ENCODE results near the gene SLC4A7. TPM values are rescaled to one million over a fixed set of nuclear protein-coding genes. Genes with fewer than 3 reads are reported as not detected.
"Not testable (repeated sequence)": the region's sequence is repeated elsewhere in the genome, so short reads cannot be mapped to it uniquely, and the experiment has no call there.

Gene SLC4A7
- polyA plus RNA-seq, 3 donors from 2014 or later, result 1.6 to 13.5 (median 8.4) TPM

GRCh38 chr3:27442995-27443394 is 41.2 kb downstream of the SLC4A7 start:
- H3K27ac Mint-ChIP-seq; H3K4me3 Mint-ChIP-seq; DNase-seq; H3K4me1 Mint-ChIP-seq; H3K27me3 Mint-ChIP-seq (ENCODE audit: low read depth in 3 of 3): not testable (repeated sequence)
- H3K9me3 Mint-ChIP-seq, result peaks cover 5 to 14% (median 12%) of the 10 kb centered on the region in 6 donors
- peaks cover 38 to 46% (median 41%) of the 10 kb centered on the region in 3 donors for H3K36me3 Mint-ChIP-seq

DNA sequence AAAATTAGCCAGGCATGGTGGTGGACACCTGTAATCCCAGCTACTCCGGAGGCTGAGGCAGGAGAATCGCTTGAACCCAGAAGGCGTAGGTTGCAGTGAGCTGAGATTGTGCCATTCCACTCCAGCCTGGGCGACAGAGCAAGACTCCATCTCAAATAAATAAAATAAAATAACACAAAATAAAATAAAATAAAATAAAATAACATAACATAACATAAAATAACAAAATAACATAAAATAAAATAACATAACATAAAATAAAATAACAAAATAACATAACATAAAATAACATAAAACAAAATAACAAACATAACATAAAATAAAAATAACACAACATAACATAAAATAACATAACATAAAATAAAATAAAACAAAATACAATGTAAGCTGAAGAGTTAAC is 45.8 kb downstream of the SLC4A7 start:
- not testable (repeated sequence) for H3K4me1 Mint-ChIP-seq; DNase-seq; H3K27ac Mint-ChIP-seq; H3K4me3 Mint-ChIP-seq; H3K27me3 Mint-ChIP-seq (ENCODE audit: low read depth in 3 of 3)
- peaks cover 5 to 14% (median 12%) of the 10 kb centered on the region in 6 donors for H3K9me3 Mint-ChIP-seq
- peaks cover 45 to 54% (median 53%) of the 10 kb centered on the region in 3 donors for H3K36me3 Mint-ChIP-seq

DNA sequence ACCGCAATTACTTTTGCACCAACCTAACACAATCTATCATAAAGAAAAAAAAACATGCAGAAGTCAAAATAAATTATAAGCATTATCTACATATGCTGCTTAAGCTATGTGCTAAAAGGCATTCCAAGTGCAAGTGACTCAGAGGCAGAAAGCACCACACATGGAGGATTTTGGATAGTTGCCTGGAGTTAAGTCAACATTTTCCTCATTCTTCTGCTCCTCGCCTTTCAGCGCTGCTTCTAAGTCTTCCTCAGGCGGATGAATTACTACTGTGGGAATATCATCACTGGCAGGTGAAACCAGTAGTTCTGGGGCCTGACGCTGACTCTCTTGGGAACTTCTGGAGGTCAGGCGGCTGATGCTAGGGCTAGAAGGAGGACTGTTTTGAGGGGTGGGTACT is 53.1 kb downstream of the SLC4A7 start:
- H3K27ac Mint-ChIP-seq, result peak overlapping the region in 1 of 6 donors; percentile 73
- no peak overlapping the region for H3K4me3 Mint-ChIP-seq
- no peak for DNase-seq
- H3K27me3 Mint-ChIP-seq (ENCODE audit: low read depth in 3 of 3), result no peaks in the 10 kb centered on the region
- H3K4me1 Mint-ChIP-seq, result no peaks in the 10 kb centered on the region
- peaks cover 29 to 61% (median 34%) of the 10 kb centered on the region in 3 donors for H3K36me3 Mint-ChIP-seq
- no peaks in the 10 kb centered on the region for H3K9me3 Mint-ChIP-seq

GRCh38 chr3:27429909-27430308 is 54.3 kb downstream of the SLC4A7 start:
- Mint-ChIP-seq H3K9me3 (no peaks in the 10 kb centered on the region), H3K4me1 (no peaks in the 10 kb centered on the region), H3K4me3 (no peak overlapping the region), H3K36me3 (peaks cover 24 to 51% (median 25%) of the 10 kb centered on the region in 3 donors), H3K27ac (no peak overlapping the region), H3K27me3 (ENCODE audit: low read depth in 3 of 3) (no peaks in the 10 kb centered on the region)
- no peak for DNase-seq

- H3K27me3 Mint-ChIP-seq (ENCODE audit: low read depth in 3 of 3), result no peaks in the 10 kb centered on the region
- peaks cover 16 to 51% (median 22%) of the 10 kb centered on the region in 3 donors for H3K36me3 Mint-ChIP-seq
- no peaks in the 10 kb centered on the region for H3K4me1 Mint-ChIP-seq
- no peak overlapping the region for H3K27ac Mint-ChIP-seq
- no peak overlapping the region for H3K4me3 Mint-ChIP-seq
- H3K9me3 Mint-ChIP-seq, result no peaks in the 10 kb centered on the region
- DNase-seq, result no peak
Observed at GRCh38 chr3:27428446-27428845, 55.7 kb downstream of the SLC4A7 start.

DNA sequence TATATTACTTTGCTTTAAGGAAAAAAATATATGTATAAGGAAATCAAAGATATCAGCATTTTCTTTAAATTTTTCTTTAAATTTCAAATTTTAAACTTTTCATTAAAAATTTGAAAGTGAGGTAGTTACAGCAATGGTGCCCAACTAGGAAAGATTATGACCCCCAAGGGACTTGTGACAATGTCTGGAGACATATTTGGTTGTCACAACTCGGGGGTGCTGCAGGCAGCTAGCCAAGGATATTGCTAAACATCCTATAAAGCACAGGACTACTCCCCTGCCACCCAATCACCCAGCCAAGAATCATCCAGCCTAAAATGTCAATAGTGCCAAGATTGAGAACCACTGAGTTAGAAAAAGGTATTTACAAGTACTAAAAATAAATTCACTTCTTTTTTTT is 57.3 kb downstream of the SLC4A7 start:
- Mint-ChIP-seq H3K4me1 (no peaks in the 10 kb centered on the region), H3K36me3 (peaks cover 9 to 43% (median 20%) of the 10 kb centered on the region in 3 donors), H3K27me3 (ENCODE audit: low read depth in 3 of 3) (no peaks in the 10 kb centered on the region), H3K4me3 (no peak overlapping the region), H3K9me3 (no peaks in the 10 kb centered on the region), H3K27ac (no peak overlapping the region)
- DNase-seq, result no peak

- Mint-ChIP-seq H3K4me3 (no peak overlapping the region), H3K36me3 (peaks cover 3 to 36% (median 13%) of the 10 kb centered on the region in 3 donors), H3K9me3 (no peaks in the 10 kb centered on the region), H3K27ac (no peak overlapping the region), H3K27me3 (ENCODE audit: low read depth in 3 of 3) (no peaks in the 10 kb centered on the region), H3K4me1 (no peaks in the 10 kb centered on the region)
- DNase-seq, result no peak
Observed at GRCh38 chr3:27425896-27426565, 58.2 kb downstream of the SLC4A7 start.

DNA sequence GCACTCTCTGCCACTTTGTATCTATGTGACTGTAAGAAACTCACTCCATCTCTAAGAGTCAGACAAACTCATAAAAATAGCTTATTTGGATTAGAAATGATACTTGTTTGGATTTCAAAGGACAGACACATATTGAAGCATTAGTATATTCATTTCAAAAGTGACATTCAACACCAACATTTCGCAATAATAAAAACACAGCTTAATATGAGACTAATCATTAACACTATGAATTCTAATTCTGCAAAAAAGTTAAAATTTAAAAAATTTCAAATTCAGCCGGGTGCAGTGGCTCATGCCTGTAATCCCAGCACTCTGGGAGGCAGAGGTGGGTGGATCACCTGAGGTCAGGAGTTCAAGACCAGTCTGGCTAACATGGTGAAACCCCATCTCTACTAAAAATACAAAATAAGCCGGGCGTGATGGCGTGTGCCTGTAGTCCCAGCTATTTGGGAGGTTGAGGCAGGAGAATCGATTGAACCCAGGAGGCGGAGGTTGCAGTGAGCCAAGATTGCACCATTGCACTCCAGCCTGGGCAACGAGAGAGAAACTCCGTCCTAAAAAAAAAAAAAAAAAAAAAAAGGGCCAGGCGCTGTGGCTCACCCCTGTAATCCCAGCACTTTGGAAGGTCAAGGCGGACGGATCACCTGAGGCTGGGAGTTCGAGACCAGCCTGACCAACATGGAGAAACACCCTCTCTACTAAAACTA is 59.2 kb downstream of the SLC4A7 start:
- H3K4me1 Mint-ChIP-seq; DNase-seq; H3K27ac Mint-ChIP-seq; H3K27me3 Mint-ChIP-seq (ENCODE audit: low read depth in 3 of 3); H3K9me3 Mint-ChIP-seq; H3K4me3 Mint-ChIP-seq: not testable (repeated sequence)
- peaks cover under 1 to 44% (median 15%) of the 10 kb centered on the region in 3 donors for H3K36me3 Mint-ChIP-seq

GRCh38 chr3:27423463-27423862 is 60.7 kb downstream of the SLC4A7 start:
- H3K36me3 Mint-ChIP-seq, result peaks cover 4 to 48% (median 17%) of the 10 kb centered on the region in 3 donors
- no peaks in the 10 kb centered on the region for H3K9me3 Mint-ChIP-seq
- no peaks in the 10 kb centered on the region for H3K27me3 Mint-ChIP-seq (ENCODE audit: low read depth in 3 of 3)
- no peak overlapping the region for H3K4me3 Mint-ChIP-seq
- no peaks in the 10 kb centered on the region for H3K4me1 Mint-ChIP-seq
- H3K27ac Mint-ChIP-seq, result no peak overlapping the region
- DNase-seq, result no peak

- Mint-ChIP-seq H3K27me3 (ENCODE audit: low read depth in 3 of 3) (no peaks in the 10 kb centered on the region), H3K36me3 (peaks cover 9 to 49% (median 20%) of the 10 kb centered on the region in 3 donors), H3K4me3 (no peak overlapping the region), H3K27ac (no peak overlapping the region), H3K4me1 (no peaks in the 10 kb centered on the region), H3K9me3 (no peaks in the 10 kb centered on the region)
- no peak for DNase-seq
Observed at GRCh38 chr3:27422617-27423016, 61.6 kb downstream of the SLC4A7 start.

GRCh38 chr3:27415202-27415601 is 69.0 kb downstream of the SLC4A7 start:
- Mint-ChIP-seq H3K4me3 (no peak overlapping the region), H3K27ac (no peak overlapping the region), H3K36me3 (peaks cover 18 to 47% (median 19%) of the 10 kb centered on the region in 3 donors), H3K9me3 (no peaks in the 10 kb centered on the region), H3K4me1 (peaks cover 0 to 4% of the 10 kb centered on the region in 2 donors), H3K27me3 (ENCODE audit: low read depth in 3 of 3) (no peaks in the 10 kb centered on the region)
- no peak for DNase-seq

DNA sequence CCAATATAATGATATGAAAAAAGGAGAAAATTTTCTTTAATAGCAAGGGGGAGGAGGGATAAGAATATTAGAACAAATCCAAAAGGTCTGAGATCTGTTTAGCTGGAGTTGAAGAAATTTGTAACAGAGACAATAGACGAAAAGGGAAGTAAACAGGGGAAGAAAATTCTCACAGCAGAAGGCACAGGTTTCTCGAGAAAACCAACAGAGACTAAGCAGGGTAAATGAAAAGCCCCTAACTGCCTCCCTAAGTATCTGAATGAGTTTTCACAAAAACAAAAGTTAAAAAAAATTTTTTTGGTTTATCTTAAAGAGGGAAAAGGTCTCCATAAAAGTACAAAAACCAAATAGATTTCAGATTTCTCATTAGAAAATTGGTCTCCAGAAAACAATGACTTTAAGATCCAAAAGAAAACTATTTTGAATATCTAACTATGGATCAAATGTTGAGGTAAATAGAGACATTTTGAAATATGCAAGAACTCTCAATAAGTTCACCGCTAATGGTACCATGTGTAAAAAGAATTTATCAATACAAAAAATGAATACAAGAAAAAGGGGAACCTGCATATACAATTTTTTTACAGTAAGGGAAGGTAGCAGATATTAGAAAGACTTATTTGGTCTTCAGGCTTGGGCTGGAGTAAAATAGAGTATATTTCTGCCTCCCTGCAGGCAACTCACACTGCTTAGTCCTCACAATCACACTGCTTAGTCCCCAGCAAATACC is 91.1 kb downstream of the SLC4A7 start:
- Mint-ChIP-seq H3K4me3 (no peak overlapping the region), H3K9me3 (no peaks in the 10 kb centered on the region), H3K36me3 (peaks cover 26 to 34% (median 28%) of the 10 kb centered on the region in 3 donors), H3K27ac (peak overlapping the region in 1 of 6 donors; percentile 62), H3K27me3 (ENCODE audit: low read depth in 3 of 3) (no peaks in the 10 kb centered on the region), H3K4me1 (no peaks in the 10 kb centered on the region)
- DNase-seq, result no peak

DNA sequence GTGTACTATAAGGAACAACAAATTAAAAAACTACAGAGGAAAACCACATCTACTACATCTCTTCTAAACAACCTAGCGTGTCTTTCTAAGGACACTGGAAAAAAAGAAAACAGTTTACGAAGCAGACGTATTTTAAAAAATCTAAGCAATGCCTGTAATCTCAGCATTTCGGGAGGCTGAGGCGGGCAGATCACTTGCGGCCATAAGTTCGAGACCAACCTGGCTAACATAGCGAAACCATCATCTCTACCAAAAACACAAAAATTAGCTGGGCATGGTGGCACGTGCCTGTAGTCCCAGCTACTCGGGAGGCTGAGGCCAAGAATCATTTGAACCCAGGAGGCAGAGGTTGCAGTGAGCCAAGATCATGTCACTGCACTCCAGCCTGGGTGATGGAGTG is 91.8 kb downstream of the SLC4A7 start:
- H3K4me1 Mint-ChIP-seq; H3K4me3 Mint-ChIP-seq; DNase-seq; H3K9me3 Mint-ChIP-seq; H3K27me3 Mint-ChIP-seq (ENCODE audit: low read depth in 3 of 3): not testable (repeated sequence)
- Mint-ChIP-seq H3K36me3 (peaks cover 25 to 31% (median 28%) of the 10 kb centered on the region in 3 donors), H3K27ac (peak overlapping the region in 1 of 6 donors; percentile 43)

DNA sequence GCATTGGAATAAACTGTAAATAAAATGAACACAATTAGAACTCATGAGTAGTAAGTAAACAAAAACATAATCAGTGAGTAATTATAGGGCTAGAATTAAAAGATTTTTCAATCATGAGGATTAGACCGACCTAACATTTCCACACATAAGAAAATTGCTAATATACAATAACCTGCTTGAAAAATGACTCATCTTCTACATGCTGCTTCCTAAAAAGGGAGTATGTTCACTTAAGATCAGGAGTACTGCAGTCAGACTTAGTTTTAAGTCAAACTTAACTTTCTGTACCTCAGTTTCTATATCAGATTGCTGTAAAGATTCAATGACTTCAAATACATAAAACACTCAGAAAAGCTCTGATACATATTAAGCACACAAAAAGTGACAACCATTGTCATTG is 92.4 kb downstream of the SLC4A7 start:
- Mint-ChIP-seq H3K4me1 (no peaks in the 10 kb centered on the region), H3K9me3 (no peaks in the 10 kb centered on the region), H3K27ac (no peak overlapping the region), H3K27me3 (ENCODE audit: low read depth in 3 of 3) (no peaks in the 10 kb centered on the region), H3K36me3 (peaks cover 22 to 28% (median 28%) of the 10 kb centered on the region in 3 donors), H3K4me3 (no peak overlapping the region)
- no peak for DNase-seq

Measured in immature natural killer cell (primary cell).